Measurements from ENCODE around the gene RASGRF1. TPM values are rescaled to one million over a fixed set of nuclear protein-coding genes. Genes with fewer than 3 reads are reported as not detected.

The RASGRF1 gene
- polyA plus RNA-seq, 1 donor: 0.13 TPM

GRCh38 chr15:78985859-78986475 lies 104.6 kb downstream of the RASGRF1 start:
- DNase-seq (ENCODE audit: low read depth): no peak

GRCh38 chr15:78984041-78984440 lies 106.5 kb downstream of the RASGRF1 start:
- DNase-seq (ENCODE audit: low read depth): no peak

GRCh38 chr15:78983146-78983918 lies 107.2 kb downstream of the RASGRF1 start:
- no peak for DNase-seq (ENCODE audit: low read depth)

- DNase-seq (ENCODE audit: low read depth): no peak
These were observed 107.8 kb downstream of the RASGRF1 start for GRCh38 chr15:78982736-78983135.

- DNase-seq (ENCODE audit: low read depth): no peak
These were observed 108.9 kb downstream of the RASGRF1 start for GRCh38 chr15:78981532-78982313.

- no peak for DNase-seq (ENCODE audit: low read depth)
These were observed 110.9 kb downstream of the RASGRF1 start for GRCh38 chr15:78979456-78980320.

- DNase-seq (ENCODE audit: low read depth): no peak
These were observed 111.9 kb downstream of the RASGRF1 start for GRCh38 chr15:78978601-78979179.

- no peak for DNase-seq (ENCODE audit: low read depth)
These were observed 112.8 kb downstream of the RASGRF1 start for GRCh38 chr15:78977591-78978347.

- DNase-seq (ENCODE audit: low read depth): no peak
These were observed 113.4 kb downstream of the RASGRF1 start for GRCh38 chr15:78977091-78977571.

DNA sequence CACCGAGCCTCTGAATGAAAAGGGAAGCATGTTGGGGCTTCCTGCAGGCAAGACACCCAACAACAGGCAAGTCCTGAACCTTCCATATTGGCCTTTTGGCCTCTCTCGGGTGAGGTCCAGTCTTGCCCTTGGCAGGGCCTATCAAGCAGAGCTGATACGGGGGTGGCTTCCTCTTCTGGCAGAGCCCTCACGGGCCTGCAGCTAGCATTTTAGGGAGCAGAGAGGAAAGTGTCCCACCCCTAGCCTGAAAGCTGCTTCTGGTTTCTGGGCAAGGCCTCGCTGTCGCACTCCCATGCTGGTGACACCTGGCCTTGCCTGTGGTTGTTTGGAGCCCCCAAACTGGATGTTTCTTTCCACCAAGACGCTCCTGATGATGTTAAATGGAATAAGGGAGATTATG lies 113.9 kb downstream of the RASGRF1 start:
- no peak for DNase-seq (ENCODE audit: low read depth)

GRCh38 chr15:78974272-78974918 lies 116.2 kb downstream of the RASGRF1 start:
- no peak for DNase-seq (ENCODE audit: low read depth)

DNA sequence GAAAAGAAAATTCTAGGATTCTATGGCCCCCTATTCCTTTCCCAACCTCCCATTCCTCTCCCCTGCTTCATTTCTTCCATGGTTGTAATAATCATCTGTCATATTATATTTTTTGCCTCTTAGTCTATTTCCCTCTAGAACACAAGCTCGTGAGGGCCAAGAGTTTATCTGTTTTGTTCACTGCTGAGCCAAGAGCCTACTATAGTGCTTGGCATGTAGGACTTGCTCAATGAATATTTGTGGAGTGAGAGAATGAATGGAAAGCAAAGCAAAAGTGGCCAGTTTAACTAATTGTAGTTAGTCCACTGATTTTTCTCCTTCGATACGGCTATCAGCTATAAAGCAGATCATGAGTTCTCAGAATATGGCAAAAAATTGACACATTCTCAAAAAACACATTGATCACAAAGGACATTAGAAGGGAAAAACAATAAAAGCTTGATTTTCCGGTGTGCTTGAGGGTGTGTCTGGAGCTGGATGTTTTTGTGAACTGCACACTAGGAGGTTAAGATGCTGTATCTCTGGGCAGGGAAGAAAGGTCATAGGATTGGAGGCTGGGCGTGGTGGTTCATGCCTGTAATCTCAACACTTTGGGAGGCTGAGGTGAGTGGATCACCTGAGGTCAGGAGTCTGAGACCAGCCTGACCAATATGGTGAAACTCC lies 120.8 kb downstream of the RASGRF1 start:
- DNase-seq (ENCODE audit: low read depth): no peak

GRCh38 chr15:78968539-78969271 lies 121.9 kb downstream of the RASGRF1 start:
- DNase-seq (ENCODE audit: low read depth): no peak

- no peak for DNase-seq (ENCODE audit: low read depth)
These were observed 122.5 kb downstream of the RASGRF1 start for GRCh38 chr15:78968114-78968513.

DNA sequence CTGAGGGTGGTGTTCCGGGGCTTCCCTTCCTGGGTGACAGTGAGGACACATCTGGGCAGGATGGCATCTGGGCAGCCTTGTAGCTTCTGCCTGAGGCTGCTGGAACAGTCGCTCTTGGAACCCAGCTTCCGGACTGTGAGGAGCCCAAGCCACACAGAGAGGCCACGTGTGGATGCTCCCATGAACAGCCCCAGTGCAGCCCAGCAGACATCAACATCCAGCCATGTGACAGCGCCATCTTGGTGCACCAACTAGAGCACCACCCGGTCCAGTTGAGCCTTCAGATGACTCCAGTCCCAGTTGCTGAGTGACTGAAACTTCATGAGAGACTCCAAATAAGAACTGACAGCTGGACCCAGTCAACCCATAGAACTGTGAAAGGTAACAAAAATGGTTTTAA lies 130.3 kb downstream of the RASGRF1 start:
- no peak for DNase-seq (ENCODE audit: low read depth)

DNA sequence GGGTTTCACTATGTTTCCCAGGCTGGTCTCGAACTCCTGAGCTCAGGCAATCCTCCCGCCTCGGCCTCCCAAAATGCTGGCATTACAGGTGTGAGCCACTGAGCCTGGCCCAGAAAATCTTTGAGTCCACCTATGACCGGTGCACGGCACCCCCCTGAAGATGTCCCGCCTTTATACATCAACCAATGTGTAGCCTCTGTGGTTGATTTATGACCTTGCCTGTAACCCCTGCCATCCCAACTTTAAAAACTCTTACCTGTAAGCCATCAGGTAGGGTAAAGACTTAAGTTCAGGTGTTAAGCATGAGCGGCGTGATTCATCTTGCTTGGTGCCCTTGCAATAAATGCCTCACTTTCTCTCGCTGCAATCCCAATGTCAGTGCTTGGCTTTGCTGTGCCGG lies 131.2 kb downstream of the RASGRF1 start:
- no peak for DNase-seq (ENCODE audit: low read depth)

GRCh38 chr15:78957416-78958093 lies 133.0 kb downstream of the RASGRF1 start:
- DNase-seq (ENCODE audit: low read depth): no peak

DNA sequence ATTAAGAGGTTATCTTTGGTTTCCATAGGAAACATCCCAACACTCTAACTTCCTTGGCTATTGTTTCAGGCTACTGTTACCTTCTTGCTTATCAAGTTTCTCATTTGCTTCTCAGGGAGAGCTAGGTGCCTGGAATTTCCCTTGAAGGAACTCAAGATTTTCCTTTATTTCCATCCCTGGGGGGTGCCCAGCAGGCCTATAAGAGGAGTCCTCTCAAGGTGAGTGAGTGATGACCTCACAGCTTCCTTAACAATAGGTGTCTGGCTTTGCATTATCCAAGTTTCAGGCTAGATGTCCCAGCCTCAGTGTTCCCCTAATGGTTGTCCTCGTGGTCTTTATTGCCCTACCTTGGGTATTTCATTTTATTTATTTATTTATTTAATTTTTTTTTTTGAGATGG lies 133.6 kb downstream of the RASGRF1 start:
- DNase-seq (ENCODE audit: low read depth): no peak
